Heart left ventricle (tissue), 16 donors: ENCODE measurements around the gene RABGGTA. TPM values are rescaled to one million over a fixed set of nuclear protein-coding genes. Genes with fewer than 3 reads are reported as not detected.

Source experiments
- ATAC-seq, 4 donors: fragments of 200-7000 bp; cut with Tn5 transposase; one replicate each; pipeline ENCODE4 v1.9.1; 2020 to 2022; ENCODE audit warnings: moderate library complexity in 4 of 4, mild to moderate bottlenecking in 3 of 4, moderate number of reproducible peaks in 1 of 4
- DNase-seq, 5 donors: peaks; one replicate each; pipeline ENCODE4 v3.0.0-alpha.2; 2020
- H3K27ac ChIP-seq, 12 donors: fragments of 200-600 bp; sonication (generic) in 4 of 12; one replicate each; pipeline versions ENCODE4 v1.5.0 to v1.8.0; 2016 to 2022; ENCODE audit warnings: mild to moderate bottlenecking in 2 of 12
- H3K27me3 ChIP-seq, 9 donors: fragments of 200-600 bp; sonication (generic) in 2 of 9; one replicate each; pipeline versions ENCODE4 v1.5.1 to v1.8.0; 2016 to 2022; ENCODE audit warnings: mild to moderate bottlenecking in 3 of 9
- H3K36me3 ChIP-seq, 9 donors: fragments of 200-600 bp; sonication (generic) in 2 of 9; one replicate each; pipeline versions ENCODE4 v1.5.0 to v1.8.0; 2018 to 2022; ENCODE audit warnings: mild to moderate bottlenecking in 2 of 9
- H3K4me1 ChIP-seq, 12 donors: fragments of 200-600 bp; sonication (generic) in 4 of 12; one replicate each; pipeline versions ENCODE4 v1.5.0 to v1.8.0; 2016 to 2022; ENCODE audit warnings: mild to moderate bottlenecking in 3 of 12
- H3K4me3 ChIP-seq, 12 donors: fragments of 200-600 bp; sonication (generic) in 4 of 12; one replicate each; pipeline versions ENCODE4 v1.5.0 to v1.8.0; 2017 to 2022; ENCODE audit warnings: mild to moderate bottlenecking in 9 of 12, moderate library complexity in 4 of 12
- H3K9me3 ChIP-seq, 12 donors: fragments of 200-600 bp; sonication (generic) in 4 of 12; one replicate each; pipeline versions ENCODE4 v1.5.0 to v1.8.0; 2016 to 2022; ENCODE audit warnings: mild to moderate bottlenecking in 1 of 12
- POLR2A ChIP-seq, 2 donors: fragments of 450-650 bp; IDR thresholded peaks; one replicate each; pipeline ENCODE4 v1.6.1; 2017; ENCODE audit warnings: antibody characterized with exemption in 2 of 2, mild to moderate bottlenecking in 2 of 2, moderate library complexity in 2 of 2
- WGBS, 4 donors: extraction: QIAGEN DNeasy Blood & Tissue Kit in 2 of 4; methylation state at CpG; one replicate each; pipeline versions ENCODE4 v1.1.5 to v1.1.7; 2013 to 2018; 5-methylcytosine and 5-hydroxymethylcytosine counted together
- intact Hi-C, 10 donors: fragments of 100-400 bp; cut with DNase I; formaldehyde crosslinking; loops; one replicate each; pipeline versions ENCODE4 v1.11.1 to v1.14.2; 2022
- polyA plus RNA-seq, 2 donors: library from polyadenylated mRNA; stranded (reverse); fragments of 200-250 nt; gene quantifications; one replicate each; pipeline ENCODE4 v1.2.3, GENCODE V29; 2013
- total RNA-seq, 9 donors: library from RNA; depleted of rRNA in 2 of 9; stranded (reverse); fragments of >200 nt in 2 of 9; fragmentation: NEBNext Ultra II Directional in 3 of 9; extraction: Animal tissue kit (Norgen Biotek cat#: 25700) in 3 of 9; gene quantifications; one replicate each; pipeline versions ENCODE4 v1.1.0 to v1.2.4, GENCODE V29; 2016 to 2023
- TF ChIP-seq, protein P1 (sequence below), 12 donors: fragments of 200-600 bp; sonication (generic) in 4 of 12; IDR thresholded peaks; one replicate each; pipeline versions ENCODE4 v1.5.0 to v1.8.0; 2018 to 2022; ENCODE audit warnings: antibody characterized with exemption in 12 of 12, mild to moderate bottlenecking in 5 of 12
- donor health status: ischemic (EF 13 %, LVEDD 7.1; RV severe dilation, severe dysfunction).
- donor health status: healthy with polysubstance abuse.
- donor health status: DM: no; HTN: yes; CAD: no.
- donor health status: DM: no; HTN: no; CAD: no.
- donor health status: ischemic (EF 25% LVEDD 6.9; RV normal size, moderate dysfunction).
- donor health status: ischemic (EF 25% LVEDD 5.7; RV mildly dilated, moderate dysfunction).
- donor health status: healthy.
- donor health status: DM: yes; HTN: yes; CAD: no.
- donor health status: ischemic (EF 35%, LVEDD 5.7; RV mildly dilated, moderate dysfunction).
- donor health status: nonischemic (EF 11% LVEDD 7.7; RV severe dilation, severe dysfunction).
- donor health status: DM: yes; HTN: yes; CAD: no.
- donor health status: PGD.
- donor health status: ischemic (EF 29% LVEDD 5.4; RV normal size, mild dysfunction).
- donor health status: nonischemic (EF 23%, LVEDD 6.1; RV moderate dilation, normal function).

The RABGGTA gene
- total and polyA plus RNA-seq, 11 donors, result 18.8 to 33.1 (median 26.7) TPM

- no peak for TF ChIP-seq POLR2A (IDR thresholded peaks at IDR 0.05)
- TF ChIP-seq, protein P1, sequence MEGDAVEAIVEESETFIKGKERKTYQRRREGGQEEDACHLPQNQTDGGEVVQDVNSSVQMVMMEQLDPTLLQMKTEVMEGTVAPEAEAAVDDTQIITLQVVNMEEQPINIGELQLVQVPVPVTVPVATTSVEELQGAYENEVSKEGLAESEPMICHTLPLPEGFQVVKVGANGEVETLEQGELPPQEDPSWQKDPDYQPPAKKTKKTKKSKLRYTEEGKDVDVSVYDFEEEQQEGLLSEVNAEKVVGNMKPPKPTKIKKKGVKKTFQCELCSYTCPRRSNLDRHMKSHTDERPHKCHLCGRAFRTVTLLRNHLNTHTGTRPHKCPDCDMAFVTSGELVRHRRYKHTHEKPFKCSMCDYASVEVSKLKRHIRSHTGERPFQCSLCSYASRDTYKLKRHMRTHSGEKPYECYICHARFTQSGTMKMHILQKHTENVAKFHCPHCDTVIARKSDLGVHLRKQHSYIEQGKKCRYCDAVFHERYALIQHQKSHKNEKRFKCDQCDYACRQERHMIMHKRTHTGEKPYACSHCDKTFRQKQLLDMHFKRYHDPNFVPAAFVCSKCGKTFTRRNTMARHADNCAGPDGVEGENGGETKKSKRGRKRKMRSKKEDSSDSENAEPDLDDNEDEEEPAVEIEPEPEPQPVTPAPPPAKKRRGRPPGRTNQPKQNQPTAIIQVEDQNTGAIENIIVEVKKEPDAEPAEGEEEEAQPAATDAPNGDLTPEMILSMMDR (IDR thresholded peaks at IDR 0.05), result no peak
- Histone ChIP-seq H3K4me3 (no peak overlapping the region), H3K9me3 (no peaks in the 10 kb centered on the region), H3K27me3 (no peaks in the 10 kb centered on the region), H3K4me1 (peaks cover 0 to 70% (median 12%) of the 10 kb centered on the region in 12 donors), H3K27ac (peak overlapping the region in 4 of 12 donors; percentile 8 to 97 (median 30)), H3K36me3 (peaks cover 0 to 14% (median 6%) of the 10 kb centered on the region in 9 donors)
- DNase-seq, result no peak
- no peak for ATAC-seq
- intact Hi-C loops, result no loop called here
- WGBS, 4 donors, result 47 to 86% (median 66%) methylated on average over 3 of the region's 3 CpGs
Observed at GRCh38 chr14:24273422-24273998, 2.1 kb upstream of the RABGGTA start.

GRCh38 chr14:24272467-24272866, 1.1 kb upstream of the RABGGTA start:
- no peak for DNase-seq
- Histone ChIP-seq H3K36me3 (peaks cover 0 to 24% (median 12%) of the 10 kb centered on the region in 9 donors), H3K4me1 (peaks cover 0 to 59% (median 12%) of the 10 kb centered on the region in 12 donors), H3K27ac (peak overlapping the region in 1 of 12 donors; percentile 97), H3K9me3 (no peaks in the 10 kb centered on the region), H3K4me3 (no peak overlapping the region), H3K27me3 (no peaks in the 10 kb centered on the region)
- WGBS, 4 donors, result 80 to 87% (median 85%) methylated on average over 2 of the region's 2 CpGs
- TF ChIP-seq POLR2A (IDR thresholded peaks at IDR 0.05), result no peak
- intact Hi-C loops, result no loop called here
- no peak for ATAC-seq

GRCh38 chr14:24271834-24272263, 452 bp upstream of the RABGGTA start:
- no peaks in the 10 kb centered on the region for H3K9me3 ChIP-seq
- 24 to 30% (median 29%) methylated on average over 3 of the region's 3 CpGs for WGBS, 4 donors
- peaks cover 0 to 31% (median 18%) of the 10 kb centered on the region in 9 donors for H3K36me3 ChIP-seq
- peak overlapping the region in 11 of 12 donors; percentile 89 to 99 (median 98) for H3K27ac ChIP-seq
- TF ChIP-seq, protein P1 (IDR thresholded peaks at IDR 0.05), result no peak
- TF ChIP-seq POLR2A (IDR thresholded peaks at IDR 0.05), result no peak
- intact Hi-C loops, result loop anchor here in 2 of 10 donors (1.0 to 2.0 kb wide), 3 partner anchors 27 to 30 kb away; partner anchors contain the start of genes DHRS1 (in 1 of the 2), NOP9 (in 1 of the 2) and TINF2 (in 1 of the 2)
- ATAC-seq (no peak), DNase-seq (no peak)
- H3K27me3 ChIP-seq, result no peaks in the 10 kb centered on the region
- peaks cover 0 to 53% (median 12%) of the 10 kb centered on the region in 12 donors for H3K4me1 ChIP-seq
- H3K4me3 ChIP-seq, result peak overlapping the region; percentile 67 to 98 (median 86)

DNA sequence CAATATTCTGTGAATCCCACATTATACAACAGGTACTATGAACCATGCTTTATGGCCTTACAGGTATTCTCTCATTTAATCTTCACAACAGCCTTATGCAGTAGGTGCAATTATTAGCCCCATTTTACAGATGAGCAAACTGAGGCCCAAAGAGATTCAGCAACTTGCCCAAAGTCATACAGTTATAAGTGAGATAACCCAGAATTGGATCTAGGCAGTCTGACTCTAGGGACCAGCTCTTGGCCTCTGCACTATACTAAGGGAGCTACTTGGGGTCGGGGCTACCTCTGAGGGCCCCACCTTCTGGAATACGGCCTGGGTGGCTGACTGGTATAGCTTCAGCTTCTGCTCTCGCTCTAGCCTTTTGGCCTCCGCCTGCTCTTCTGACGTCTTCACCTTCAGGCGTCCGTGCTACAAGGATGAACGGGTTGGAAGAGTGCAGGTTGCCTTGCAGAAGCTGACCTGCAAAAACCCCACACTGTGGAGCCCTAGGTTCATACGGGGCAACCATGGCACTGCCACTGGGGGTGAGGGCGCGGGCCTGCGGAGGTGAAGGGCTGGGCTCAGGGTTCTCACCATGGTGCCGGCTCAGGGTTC, 762 bp downstream of the RABGGTA start:
- peaks cover 0 to 42% (median 12%) of the 10 kb centered on the region in 12 donors for H3K4me1 ChIP-seq
- H3K27me3 ChIP-seq, result no peaks in the 10 kb centered on the region
- intact Hi-C loops, result loop anchor here in 2 of 10 donors (1.0 to 2.0 kb wide), 3 partner anchors 26 to 29 kb away; partner anchors contain the start of genes DHRS1 (in 1 of the 2), NOP9 (in 1 of the 2) and TINF2 (in 1 of the 2)
- WGBS, 4 donors, result 13 to 25% (median 19%) methylated on average over 8 to 13 of the region's 13 CpGs
- DNase-seq (no peak), ATAC-seq (no peak)
- TF ChIP-seq POLR2A (IDR thresholded peaks at IDR 0.05), result no peak
- TF ChIP-seq, protein P1 (IDR thresholded peaks at IDR 0.05), result no peak
- H3K27ac ChIP-seq, result peak overlapping the region; percentile 88 to 99 (median 98)
- H3K36me3 ChIP-seq, result peaks cover 0 to 43% (median 29%) of the 10 kb centered on the region in 9 donors
- peak overlapping the region; percentile 67 to 98 (median 86) for H3K4me3 ChIP-seq
- H3K9me3 ChIP-seq, result no peaks in the 10 kb centered on the region
